Keratinocyte (primary cell): ENCODE data around the gene RARS1. TPM values are rescaled to one million over a fixed set of nuclear protein-coding genes. Genes with fewer than 3 reads are reported as not detected.
A peak's percentile ranks its signal among the peaks of the same experiment; 100 is the strongest.

Experiments
- DNase-seq: peaks from one replicate; pipeline ENCODE4 v3.0.0-alpha.2; 2011; ENCODE audit warnings: low read depth, missing footprints, low spot score
- FAIRE-seq: peaks from 2 replicates; lab custom pipeline; 2011; peaks lifted over from hg19 to GRCh38; lab: Jason Lieb, UNC
- H2AFZ ChIP-seq: 2 replicates; pipeline ENCODE4 v1.6.0; 2012; ENCODE audit warnings: low read length, control low read depth, inconsistent platforms; ENCODE audit not compliant: control insufficient read depth
- H3K27ac ChIP-seq: 2 replicates; pipeline ENCODE4 v1.5.1; 2011; ENCODE audit warnings: low read length; ENCODE audit not compliant: control insufficient read depth, insufficient read depth
- H3K27me3 ChIP-seq: 3 replicates; pipeline ENCODE4 v1.6.0; 2011; ENCODE audit warnings: low read length; ENCODE audit not compliant: control insufficient read depth, insufficient read depth; ENCODE audit errors: extremely low read depth
- H3K36me3 ChIP-seq, 2 experiments: 2 replicates in 1 of 2; 3 replicates in 1 of 2; pipeline ENCODE4 v1.5.1; 2011; ENCODE audit warnings: low read length in 2 of 2, mild to moderate bottlenecking in 1 of 2; ENCODE audit not compliant: control insufficient read depth in 2 of 2, insufficient read depth in 2 of 2; ENCODE audit errors: extremely low read depth in 1 of 2
- H3K4me1 ChIP-seq: 3 replicates; pipeline ENCODE4 v1.5.1; 2011; ENCODE audit warnings: low read length; ENCODE audit not compliant: control insufficient read depth, insufficient read depth; ENCODE audit errors: extremely low read depth
- H3K4me2 ChIP-seq: 3 replicates; pipeline ENCODE4 v1.6.0; 2011; ENCODE audit warnings: low read depth, low read length; ENCODE audit not compliant: control insufficient read depth, insufficient read depth; ENCODE audit errors: extremely low read depth
- H3K4me3 ChIP-seq, 3 experiments: fragments of 200-600 bp in 1 of 3; sonication (generic) in 1 of 3; 2 replicates in 2 of 3; 3 replicates in 1 of 3; pipeline ENCODE4 v1.5.1; 2011 to 2016; ENCODE audit warnings: low read length in 3 of 3, mild to moderate bottlenecking in 3 of 3, control low read depth in 2 of 3, inconsistent platforms in 1 of 3, low read depth in 1 of 3, mixed read lengths in 1 of 3, mixed run types in 1 of 3, moderate library complexity in 1 of 3; ENCODE audit not compliant: control insufficient read depth in 2 of 3, insufficient read depth in 2 of 3; ENCODE audit errors: extremely low read depth in 1 of 3
- H3K79me2 ChIP-seq: 2 replicates; pipeline ENCODE4 v1.6.0; 2012; ENCODE audit warnings: low read length; ENCODE audit not compliant: control insufficient read depth, insufficient read depth
- H3K9ac ChIP-seq: 3 replicates; pipeline ENCODE4 v1.6.0; 2011; ENCODE audit warnings: low read length; ENCODE audit not compliant: control insufficient read depth, insufficient read depth; ENCODE audit errors: extremely low read depth
- H3K9me1 ChIP-seq: 3 replicates; pipeline ENCODE4 v1.6.0; 2011; ENCODE audit warnings: low read length; ENCODE audit not compliant: control insufficient read depth, insufficient read depth; ENCODE audit errors: extremely low read depth
- H3K9me3 ChIP-seq: 2 replicates; pipeline ENCODE4 v1.5.1; 2012; ENCODE audit warnings: low read depth, low read length; ENCODE audit not compliant: control insufficient read depth
- H4K20me1 ChIP-seq: 3 replicates; pipeline ENCODE4 v1.6.0; 2011; ENCODE audit warnings: low read length; ENCODE audit not compliant: control insufficient read depth, insufficient read depth; ENCODE audit errors: extremely low read depth
- CTCF ChIP-seq, 3 experiments: IDR thresholded peaks in 1 of 3; conservative IDR thresholded peaks in 1 of 3; optimal IDR thresholded peaks in 1 of 3; 2 replicates in 2 of 3; 3 replicates in 1 of 3; pipeline versions ENCODE3 to v1.5.1; 2011; ENCODE audit warnings: low read length in 3 of 3, mild to moderate bottlenecking in 3 of 3, moderate library complexity in 2 of 3, control low read depth in 1 of 3, inconsistent platforms in 1 of 3; ENCODE audit not compliant: insufficient read depth in 2 of 3; ENCODE audit errors: extremely low read depth in 1 of 3
- EZH2 ChIP-seq: IDR thresholded peaks from one replicate; pipeline ENCODE4 v1.6.1; 2012; ENCODE audit warnings: inconsistent platforms, mild to moderate bottlenecking, low read length, moderate library complexity
- dilution Hi-C: fragments of 300-500 bp; cut with MboI; formaldehyde crosslinking; loops from one replicate; pipeline ENCODE4 v1.7.0; 2020; ENCODE audit warnings: low sequenced_read_pairs; ENCODE audit not compliant: extremely low pct_ligation_motif_present
- polyA plus RNA-seq, 5 experiments: library from polyadenylated mRNA; depleted of rRNA in 3 of 5; stranded (reverse) in 3 of 5; stranded (forward) in 1 of 5; unstranded in 1 of 5; fragments of >200 nt; gene quantifications; 1 replicate in 1 of 5; 2 replicates in 3 of 5; 3 replicates in 1 of 5; pipeline versions ENCODE4 v1.2.1 to v1.2.3, GENCODE V29; 2011 to 2012; ENCODE audit warnings: missing spikeins in 2 of 5, low read depth in 1 of 5, low replicate concordance in 1 of 5

Gene RARS1
- polyA plus RNA-seq, 1 donor (not counting 4 experiments of a cell fraction or from before 2014, with no cell fraction given): 128 TPM

DNA sequence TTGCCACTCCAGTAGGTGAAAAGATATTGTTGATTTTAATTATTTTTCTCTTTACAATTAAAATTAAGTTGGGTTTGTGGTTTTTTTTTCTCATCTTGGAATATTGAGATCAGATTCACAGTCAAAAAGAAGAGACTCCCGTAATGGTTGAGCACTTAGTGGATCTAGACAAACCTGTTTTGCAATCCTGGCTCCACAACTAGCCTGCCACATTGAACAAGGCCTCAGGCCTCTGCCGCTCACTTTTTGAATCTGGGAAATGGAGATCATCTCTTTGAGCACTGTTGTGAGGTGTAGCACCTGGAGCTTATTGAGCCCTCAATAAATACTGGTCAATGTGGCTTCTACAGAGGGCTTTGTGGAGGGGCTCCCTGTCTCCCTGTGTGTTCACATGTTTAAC, 37.1 kb upstream of the RARS1 start:
- TF ChIP-seq CTCF (optimal IDR thresholded peaks at IDR 0.05 in 1 of 3, IDR thresholded peaks at IDR 0.05 in 1 of 3, conservative IDR thresholded peaks at IDR 0.05 in 1 of 3; ENCODE audit: extremely low read depth in 1 of 3, insufficient read depth in 2 of 3, low read length in 3 of 3) (no peak), EZH2 (no peak)
- no peaks in the 10 kb centered on the region for H3K9me1 ChIP-seq
- no peak for DNase-seq
- H3K27ac ChIP-seq: no peak overlapping the region
- no peaks in the 10 kb centered on the region for H3K79me2 ChIP-seq
- H3K27me3 ChIP-seq: no peaks in the 10 kb centered on the region
- no peaks in the 10 kb centered on the region for H4K20me1 ChIP-seq
- H3K4me1 ChIP-seq: peaks cover 10% of the 10 kb centered on the region
- no peak for FAIRE-seq
- no peak overlapping the region for H3K9ac ChIP-seq
- no peak overlapping the region for H2AFZ ChIP-seq
- dilution Hi-C loops: no loop called here
- no peaks in the 10 kb centered on the region for H3K9me3 ChIP-seq
- H3K4me3 ChIP-seq: no peak overlapping the region
- H3K4me2 ChIP-seq: peak overlapping the region; percentile 56
- peaks cover 15 to 19% of the 10 kb centered on the region in 2 experiments for H3K36me3 ChIP-seq

GRCh38 chr5:168451565-168451964, 34.7 kb upstream of the RARS1 start:
- H3K27me3 ChIP-seq: no peaks in the 10 kb centered on the region
- no peak for FAIRE-seq
- no peak overlapping the region for H3K27ac ChIP-seq
- DNase-seq: no peak
- no peak overlapping the region for H3K4me3 ChIP-seq
- H3K36me3 ChIP-seq: peaks cover 25 to 27% of the 10 kb centered on the region in 2 experiments
- dilution Hi-C loops: no loop called here
- H3K79me2 ChIP-seq: no peaks in the 10 kb centered on the region
- peaks cover 10% of the 10 kb centered on the region for H3K4me1 ChIP-seq
- no peaks in the 10 kb centered on the region for H3K9me1 ChIP-seq
- TF ChIP-seq CTCF (optimal IDR thresholded peaks at IDR 0.05 in 1 of 3, IDR thresholded peaks at IDR 0.05 in 1 of 3, conservative IDR thresholded peaks at IDR 0.05 in 1 of 3; ENCODE audit: extremely low read depth in 1 of 3, insufficient read depth in 2 of 3, low read length in 3 of 3) (no peak), EZH2 (no peak)
- H2AFZ ChIP-seq: no peak overlapping the region
- no peak overlapping the region for H3K4me2 ChIP-seq
- no peak overlapping the region for H3K9ac ChIP-seq
- H4K20me1 ChIP-seq: no peaks in the 10 kb centered on the region
- no peaks in the 10 kb centered on the region for H3K9me3 ChIP-seq
